AG08395 (cell line): Measurements from ENCODE around the gene MAGEA1.
"Not testable (repeated sequence)": the region's sequence is repeated elsewhere in the genome, so short reads cannot be mapped to it uniquely, and the experiment has no call there.

Experiments used
- DNase-seq: peaks from one replicate; pipeline ENCODE4 v3.0.0; 2012; ENCODE audit warnings: mixed read lengths, low spot score

Gene MAGEA1, protein sequence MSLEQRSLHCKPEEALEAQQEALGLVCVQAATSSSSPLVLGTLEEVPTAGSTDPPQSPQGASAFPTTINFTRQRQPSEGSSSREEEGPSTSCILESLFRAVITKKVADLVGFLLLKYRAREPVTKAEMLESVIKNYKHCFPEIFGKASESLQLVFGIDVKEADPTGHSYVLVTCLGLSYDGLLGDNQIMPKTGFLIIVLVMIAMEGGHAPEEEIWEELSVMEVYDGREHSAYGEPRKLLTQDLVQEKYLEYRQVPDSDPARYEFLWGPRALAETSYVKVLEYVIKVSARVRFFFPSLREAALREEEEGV

DNA sequence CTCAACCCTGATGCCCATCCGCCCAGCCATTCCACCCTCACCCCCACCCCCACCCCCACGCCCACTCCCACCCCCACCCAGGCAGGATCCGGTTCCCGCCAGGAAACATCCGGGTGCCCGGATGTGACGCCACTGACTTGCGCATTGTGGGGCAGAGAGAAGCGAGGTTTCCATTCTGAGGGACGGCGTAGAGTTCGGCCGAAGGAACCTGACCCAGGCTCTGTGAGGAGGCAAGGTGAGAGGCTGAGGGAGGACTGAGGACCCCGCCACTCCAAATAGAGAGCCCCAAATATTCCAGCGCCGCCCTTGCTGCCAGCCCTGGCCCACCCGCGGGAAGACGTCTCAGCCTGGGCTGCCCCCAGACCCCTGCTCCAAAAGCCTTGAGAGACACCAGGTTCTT, at the start of gene MAGEA1:
Gene MAGEA1, plus strand, starts transcription at position 154 of the 400 bp plus-strand sequence. CDS start 3,106 bp downstream, outside the sequence.
- DNase-seq: no peak

DNA sequence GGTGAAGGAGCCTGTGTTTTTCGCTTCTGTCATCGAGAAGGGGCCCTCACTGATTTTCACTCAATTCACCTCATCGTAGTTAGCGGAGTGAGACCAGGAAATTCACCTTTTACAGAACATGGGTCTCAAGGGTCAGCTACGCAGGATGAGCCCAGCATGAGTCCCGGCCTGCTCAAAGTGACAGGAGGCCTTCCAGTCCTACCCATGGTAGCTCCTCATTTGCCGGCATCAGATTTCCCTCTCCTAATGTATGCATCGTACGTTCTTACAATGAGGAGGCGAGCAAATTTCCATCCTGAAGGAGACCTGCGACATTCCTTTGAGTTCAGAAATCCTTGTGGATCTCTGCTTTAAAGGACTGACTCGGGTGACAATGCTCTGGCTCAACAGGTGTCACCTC, 46.2 kb upstream of the MAGEA1 start:
- not testable (repeated sequence) for DNase-seq

DNA sequence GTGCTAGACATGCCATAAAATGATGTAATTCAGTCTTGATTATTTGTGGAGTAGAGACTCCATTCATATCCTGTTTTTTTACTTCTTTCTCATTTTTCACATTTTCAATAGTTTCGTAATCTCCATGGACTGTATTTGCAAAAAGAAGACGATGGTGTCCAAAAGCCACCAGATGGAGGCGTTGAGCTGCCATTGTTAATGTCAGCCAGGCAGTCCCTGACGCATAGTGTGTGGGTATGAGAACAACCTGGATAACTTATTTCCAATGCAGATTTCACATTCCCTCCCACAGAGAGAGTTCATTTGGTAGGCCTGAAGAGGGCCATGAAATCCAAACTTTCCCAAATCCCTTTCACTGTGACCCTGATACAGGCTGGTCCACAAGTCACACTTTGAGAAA, 40.0 kb upstream of the MAGEA1 start:
- DNase-seq: not testable (repeated sequence)

DNA sequence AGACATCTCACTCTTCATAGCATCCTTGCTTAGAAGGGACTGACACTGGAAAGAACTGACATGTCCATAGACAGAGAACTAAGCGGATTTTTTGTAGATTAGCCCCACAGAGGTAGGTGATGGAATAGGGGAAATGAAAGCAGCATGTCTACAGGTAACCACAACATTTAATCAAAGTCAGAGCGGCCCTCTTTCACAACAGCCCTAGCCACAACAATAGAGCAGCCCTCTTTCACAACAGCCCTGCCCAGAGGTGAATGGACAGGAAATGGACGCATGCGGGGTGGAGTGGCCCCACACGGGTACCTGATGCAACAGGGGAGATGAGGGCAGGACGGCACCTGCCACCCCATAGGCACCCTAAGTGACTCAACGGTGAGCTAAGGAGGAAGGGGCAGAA, 32.8 kb upstream of the MAGEA1 start:
- DNase-seq: not testable (repeated sequence)

DNA sequence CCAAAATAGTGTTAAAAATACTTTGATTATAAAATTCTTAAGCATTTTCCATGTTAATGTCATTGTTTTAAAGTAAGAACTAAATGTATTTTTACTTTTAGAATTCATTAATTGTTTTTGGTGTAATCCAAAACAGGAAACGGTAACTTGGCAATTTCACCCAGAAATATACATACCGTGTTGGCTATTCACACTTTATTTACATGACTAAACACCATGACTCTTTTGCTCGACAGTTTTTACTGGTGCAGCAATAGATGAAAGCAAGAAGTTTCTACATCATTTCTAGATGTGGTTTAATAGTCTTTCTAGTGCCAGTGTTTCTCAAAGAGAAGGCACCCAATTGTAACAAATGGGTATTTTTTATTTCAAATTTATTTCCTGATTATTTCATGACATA, 25.6 kb upstream of the MAGEA1 start:
- no peak for DNase-seq

DNA sequence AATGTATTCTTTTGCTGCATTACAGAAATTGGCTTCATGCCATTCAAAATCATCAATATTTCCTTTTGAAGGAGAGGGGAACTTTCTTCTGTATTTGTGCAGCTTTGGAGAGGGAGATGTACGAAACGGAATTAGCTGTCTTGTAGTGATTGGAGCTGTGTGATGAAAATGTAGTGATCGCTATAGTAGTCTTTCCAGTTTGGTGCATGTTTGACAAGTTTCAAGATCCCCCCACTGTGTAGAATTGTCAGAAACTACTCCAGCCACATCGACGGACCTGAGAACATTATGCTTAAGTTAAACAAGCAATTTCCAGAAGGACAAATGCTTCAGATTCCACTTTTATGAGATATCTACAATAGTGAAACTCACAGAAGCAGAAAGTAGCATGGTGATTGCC, 21.6 kb upstream of the MAGEA1 start:
- DNase-seq: no peak

DNA sequence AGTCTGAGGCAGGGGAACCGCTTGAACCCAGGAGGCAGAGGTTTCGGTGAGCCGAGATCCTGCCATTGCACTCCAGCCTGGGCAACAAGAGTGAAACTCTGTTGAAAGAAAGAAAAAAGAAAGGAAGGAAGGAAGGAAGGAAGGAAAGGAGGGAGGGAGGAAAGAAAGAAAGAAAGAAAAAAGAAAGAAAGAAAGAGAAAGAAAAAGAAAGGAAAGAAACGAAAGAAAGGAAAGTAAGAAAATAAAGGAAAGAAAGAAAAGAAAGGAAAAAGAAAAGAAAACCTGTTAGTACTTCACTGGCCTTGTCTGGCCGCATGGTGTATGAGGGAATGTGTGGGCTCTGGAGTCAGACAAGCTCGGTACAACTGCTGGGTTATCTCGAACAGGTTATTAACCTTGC, 20.8 kb upstream of the MAGEA1 start:
- DNase-seq: no peak

DNA sequence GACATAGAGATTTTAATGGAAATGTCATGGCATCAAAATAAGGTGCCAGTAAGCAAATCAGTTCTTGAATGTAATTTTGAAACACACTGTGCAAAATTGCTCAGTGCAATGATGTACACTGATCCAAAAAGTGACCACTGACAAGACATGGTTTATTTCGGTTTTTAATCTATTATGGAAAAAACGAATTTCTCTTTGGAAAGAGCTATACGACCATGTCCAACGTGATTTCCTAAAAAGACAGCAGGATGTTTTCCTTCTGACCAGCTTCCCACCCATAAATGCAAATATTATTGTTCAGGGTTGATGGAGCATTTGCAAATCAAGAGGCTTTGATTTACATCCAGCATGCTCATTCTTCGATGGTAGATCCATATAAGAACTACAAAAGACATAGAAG, 17.1 kb upstream of the MAGEA1 start:
- DNase-seq: no peak

DNA sequence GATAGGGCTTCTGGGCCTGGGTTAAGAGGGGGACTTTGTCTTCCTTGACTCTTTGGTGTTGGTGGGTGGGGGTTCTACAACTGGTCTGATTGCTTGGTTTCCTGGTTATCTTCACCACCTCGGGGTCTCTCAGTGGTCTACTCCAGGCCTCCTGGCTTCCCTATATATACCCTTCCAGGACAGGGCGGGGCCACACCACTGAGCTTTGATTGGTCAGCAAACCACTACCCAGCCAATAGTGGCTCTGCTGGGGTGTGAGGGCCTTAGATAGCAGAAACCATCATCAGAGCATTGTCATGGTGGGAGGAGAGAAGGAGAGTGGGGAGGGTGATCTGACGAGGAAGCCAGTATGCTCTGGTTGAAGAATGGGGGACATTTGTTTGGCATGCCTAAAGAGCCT, 14.4 kb upstream of the MAGEA1 start:
- no peak for DNase-seq

DNA sequence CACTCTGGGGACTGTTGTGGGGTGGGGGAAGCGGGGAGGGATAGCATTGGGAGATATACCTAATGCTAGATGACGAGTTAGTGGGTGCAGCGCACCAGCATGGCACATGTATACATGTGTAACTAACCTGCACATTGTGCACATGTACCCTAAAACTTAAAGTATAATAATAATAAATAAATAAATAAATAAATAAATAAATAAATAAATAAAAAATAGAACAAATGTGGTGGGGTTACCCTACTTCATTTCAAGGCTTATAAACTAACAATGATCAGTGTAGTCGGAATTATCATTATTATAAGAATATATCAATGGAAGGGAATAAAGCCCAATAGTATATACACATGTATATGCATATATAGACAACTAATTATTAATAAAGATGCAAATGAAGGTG, 10.7 kb upstream of the MAGEA1 start:
- not testable (repeated sequence) for DNase-seq

DNA sequence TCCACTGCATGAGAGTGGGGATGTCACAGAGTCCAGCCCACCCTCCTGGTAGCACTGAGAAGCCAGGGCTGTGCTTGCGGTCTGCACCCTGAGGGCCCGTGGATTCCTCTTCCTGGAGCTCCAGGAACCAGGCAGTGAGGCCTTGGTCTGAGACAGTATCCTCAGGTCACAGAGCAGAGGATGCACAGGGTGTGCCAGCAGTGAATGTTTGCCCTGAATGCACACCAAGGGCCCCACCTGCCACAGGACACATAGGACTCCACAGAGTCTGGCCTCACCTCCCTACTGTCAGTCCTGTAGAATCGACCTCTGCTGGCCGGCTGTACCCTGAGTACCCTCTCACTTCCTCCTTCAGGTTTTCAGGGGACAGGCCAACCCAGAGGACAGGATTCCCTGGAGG, 2.7 kb downstream of the MAGEA1 start:
- no peak for DNase-seq

DNA sequence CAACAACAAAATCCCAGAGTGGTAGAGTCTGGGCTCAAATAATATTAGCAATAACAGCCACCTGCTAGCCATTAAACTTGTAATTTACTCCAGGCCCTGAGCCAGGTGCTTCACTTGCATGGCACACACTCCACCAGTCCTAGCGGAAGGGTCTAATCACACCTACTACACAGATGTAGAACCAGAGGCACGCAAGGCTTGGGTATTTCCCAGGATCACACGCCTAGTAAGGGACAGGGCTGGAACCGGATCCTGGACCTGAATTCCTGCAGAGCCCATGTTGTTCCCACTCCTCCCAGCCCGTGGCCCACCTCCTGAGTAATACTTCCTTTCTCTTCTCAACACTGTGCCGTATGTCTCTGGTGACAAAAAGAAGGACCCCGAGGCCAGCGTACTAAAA, 5.7 kb downstream of the MAGEA1 start:
- no peak for DNase-seq

DNA sequence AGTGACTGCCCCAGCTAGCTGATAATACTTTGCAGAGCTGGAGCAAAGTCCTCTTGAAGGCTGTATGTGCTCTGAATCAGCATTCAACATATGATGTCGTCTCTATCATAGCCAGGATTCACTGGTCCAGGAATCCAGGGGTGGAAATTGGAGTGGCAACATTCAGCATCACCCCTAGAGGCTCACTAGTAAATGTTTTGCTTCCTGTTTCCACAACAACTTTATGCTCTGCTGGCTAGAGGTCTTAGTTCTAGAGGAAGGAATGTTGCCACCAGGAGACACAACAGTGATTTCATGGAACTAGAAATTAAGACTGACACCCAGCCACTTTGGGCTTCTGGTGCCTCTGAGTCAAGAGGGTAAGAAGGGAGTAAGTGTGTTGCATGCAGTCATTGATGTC, 11.3 kb downstream of the MAGEA1 start:
- no peak for DNase-seq

DNA sequence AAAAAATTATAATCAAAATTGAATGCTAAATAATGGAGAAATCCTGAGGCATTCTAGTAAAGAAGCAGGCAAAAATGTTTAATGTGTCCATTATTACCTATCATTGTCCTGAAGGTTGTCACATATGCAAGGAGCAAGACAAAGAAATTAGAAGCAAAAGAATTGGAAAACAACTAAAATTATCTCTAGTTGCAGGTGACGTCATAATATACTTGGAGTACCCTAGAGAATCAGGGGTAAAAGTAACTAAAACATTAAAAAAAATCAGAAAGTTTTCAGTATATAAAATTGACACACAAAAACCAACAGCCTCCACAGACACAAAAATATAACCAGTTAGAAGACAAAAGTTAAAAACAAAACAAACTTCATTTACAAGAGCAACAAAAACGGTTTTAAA, 21.4 kb downstream of the MAGEA1 start:
- no peak for DNase-seq

DNA sequence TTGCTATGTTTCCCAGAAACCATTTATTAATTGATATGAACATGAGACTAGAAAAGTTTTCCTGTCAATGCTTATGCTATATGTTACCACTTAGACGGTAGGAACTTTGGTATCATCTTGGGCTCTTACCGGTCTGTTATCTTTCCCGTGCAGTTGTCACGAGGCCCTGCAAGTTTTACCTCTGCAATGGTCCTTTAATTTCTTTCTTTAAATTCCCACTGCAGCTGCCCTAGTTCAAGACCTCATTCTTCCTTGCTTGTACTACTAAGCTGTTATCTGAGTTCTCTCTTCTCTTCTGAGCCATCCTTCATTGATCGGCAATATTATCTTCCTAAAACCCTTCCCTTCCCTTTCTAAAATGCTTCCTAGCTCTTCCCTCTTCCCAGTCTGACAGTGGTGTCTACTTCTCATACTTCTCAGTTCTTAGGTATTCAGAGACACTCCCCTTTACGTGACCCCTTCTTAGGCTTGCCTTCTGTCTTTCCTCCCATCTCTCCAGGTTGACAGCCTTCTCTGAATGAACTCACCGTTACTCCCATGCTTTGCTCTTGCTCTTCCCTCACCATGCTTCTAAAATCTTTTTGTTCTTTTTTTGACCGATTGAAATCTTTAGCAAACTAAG, 27.5 kb downstream of the MAGEA1 start:
- no peak for DNase-seq

DNA sequence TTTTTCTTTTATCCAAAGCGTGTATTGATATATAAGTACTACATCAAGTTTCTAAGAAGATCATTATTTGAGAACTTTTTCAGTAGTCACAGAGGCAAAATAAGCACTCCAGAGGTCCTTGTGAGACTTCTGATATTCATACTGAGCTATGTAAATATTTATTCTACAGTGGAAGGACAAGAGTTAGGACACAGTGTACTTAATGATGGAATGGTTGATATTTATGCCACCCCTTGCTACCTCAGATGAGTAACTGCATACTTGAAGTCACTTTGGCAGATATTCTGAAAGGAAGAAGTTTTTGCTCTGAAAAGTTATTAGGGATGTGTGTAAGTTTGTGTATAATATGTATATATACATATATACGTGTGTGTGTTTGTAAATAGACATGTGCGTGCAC, 30.3 kb downstream of the MAGEA1 start:
- no peak for DNase-seq

DNA sequence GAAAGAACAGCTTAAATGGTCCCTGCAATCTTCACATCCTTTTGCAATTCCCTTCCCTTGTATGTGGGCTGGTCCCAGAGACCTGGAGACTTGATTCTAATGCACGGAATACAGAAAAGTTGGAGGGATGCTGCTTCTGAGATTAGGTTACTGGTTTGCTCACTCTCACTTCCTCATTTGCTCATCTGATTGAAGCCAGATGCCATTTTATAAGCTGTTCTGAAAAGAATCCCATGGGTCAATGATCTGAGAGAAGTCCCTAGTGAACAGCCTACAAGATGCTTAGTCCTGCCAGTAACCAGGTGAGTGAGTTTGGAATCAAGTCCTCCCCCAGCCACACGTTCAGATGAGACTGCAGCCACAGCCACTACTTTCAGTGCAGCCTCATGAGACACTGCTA, 35.9 kb downstream of the MAGEA1 start:
- DNase-seq: no peak

DNA sequence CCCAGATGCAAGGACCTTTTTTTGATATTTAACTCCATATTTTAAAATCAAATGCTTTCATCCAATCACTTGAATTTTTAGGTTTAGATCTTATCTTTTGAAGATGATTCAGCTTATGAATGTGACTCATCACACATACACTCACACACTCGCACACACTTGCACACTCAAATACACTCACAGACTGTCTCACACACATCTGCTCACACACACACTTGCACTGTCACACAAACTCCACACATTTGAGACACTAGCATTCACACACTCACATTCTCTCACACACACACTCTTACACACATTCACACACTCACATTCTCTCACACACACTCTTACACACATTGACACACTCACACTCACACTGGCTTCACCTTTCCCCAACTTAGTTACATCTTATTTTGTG, 37.8 kb downstream of the MAGEA1 start:
- DNase-seq: no peak

DNA sequence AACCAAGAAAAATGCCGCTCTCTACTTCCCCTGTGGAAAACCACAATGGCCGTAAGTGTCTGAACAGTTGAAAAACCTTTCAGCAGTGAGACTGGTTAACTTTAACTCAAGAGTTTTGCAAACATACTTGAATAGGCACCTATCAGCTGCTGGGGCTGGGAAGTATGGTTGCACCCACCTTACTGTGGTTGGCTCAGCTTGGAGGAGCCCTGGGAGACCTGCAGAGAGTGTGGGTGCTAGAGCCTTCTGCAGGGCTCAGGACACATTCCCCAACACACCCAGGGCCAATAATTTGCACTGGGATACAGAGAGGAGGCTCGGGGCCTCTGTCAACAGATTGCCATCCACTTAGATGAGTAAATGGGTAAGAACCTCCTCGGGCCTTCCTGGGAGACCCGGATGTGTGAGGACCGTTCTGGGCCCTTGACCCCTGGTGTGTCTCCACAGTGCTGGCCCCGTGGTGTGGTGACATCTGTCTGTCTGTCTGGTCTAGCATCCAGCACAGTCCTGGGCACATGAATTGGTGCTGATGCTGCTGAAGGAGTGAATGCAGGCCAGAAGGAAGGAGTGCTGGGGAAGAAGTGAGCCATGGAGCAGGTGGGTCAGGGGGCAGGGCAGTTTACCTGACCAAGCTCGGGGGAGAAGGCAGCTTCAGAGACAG, 46.5 kb downstream of the MAGEA1 start:
- no peak for DNase-seq

DNA sequence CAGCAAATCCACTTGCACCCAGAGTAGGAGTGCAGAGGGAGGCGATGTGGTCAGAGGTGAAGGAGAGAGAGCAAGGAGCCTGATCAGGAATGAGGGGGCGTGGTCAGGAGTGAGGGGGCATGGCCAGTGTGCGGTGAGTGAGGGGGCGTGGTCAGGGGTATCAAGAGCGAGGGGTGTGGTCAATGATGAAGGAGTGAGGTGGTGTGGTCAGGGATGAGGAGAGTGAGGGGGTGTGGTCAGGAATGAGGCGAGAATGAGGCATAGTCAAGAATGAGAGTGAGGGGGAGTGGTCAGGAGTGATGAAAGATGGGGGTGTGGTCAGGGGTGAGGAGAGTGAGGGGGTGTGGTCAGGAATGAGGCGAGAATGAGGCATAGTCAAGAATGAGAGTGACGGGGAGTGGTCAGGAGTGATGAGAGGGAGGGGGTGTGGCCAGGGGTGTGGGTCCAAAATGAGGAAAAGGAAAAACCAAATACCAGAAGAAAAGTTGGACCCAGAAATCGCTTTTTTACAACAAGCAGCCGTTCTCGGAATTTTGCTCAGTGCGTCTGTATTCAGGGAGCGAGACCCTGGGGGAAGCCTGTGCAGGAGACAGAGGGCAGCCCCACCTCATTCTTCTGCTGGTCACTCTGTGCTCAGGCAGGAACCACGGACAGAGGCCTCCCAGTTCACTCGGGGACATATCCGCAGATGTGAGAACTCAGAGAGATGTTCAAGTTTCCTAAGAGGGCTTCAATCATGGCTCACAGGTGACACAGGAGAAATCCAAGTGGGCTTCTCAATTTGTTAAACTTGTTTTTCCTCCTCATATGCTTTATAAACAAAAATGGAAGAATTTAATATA, 47.5 kb downstream of the MAGEA1 start:
- DNase-seq: peak; percentile 10
